HCT116 (cell line): Measurements from ENCODE around the gene CTDNEP1. TPM values are rescaled to one million over a fixed set of nuclear protein-coding genes. Genes with fewer than 3 reads are reported as not detected.

Experiments used
- ATAC-seq: fragments of 200-7000 bp; cut with Tn5 transposase; 2 replicates; pipeline ENCODE4 v1.9.1; 2020; ENCODE audit warnings: mild to moderate bottlenecking, moderate library complexity
- BruUV-seq: library from RNA; stranded (reverse); fragments of 400-500 nt; replicated peaks from 2 replicates; lab custom pipeline; 2021; lab: Mats Ljungman, UMichigan
- CTCF ChIA-PET: fragments of 300-600 bp; sonication (Branson Sonifier 250); formaldehyde crosslinking; loops from one replicate; lab custom pipeline; 2021; ENCODE audit warnings: antibody characterized with exemption; lab: Charles Lee
- POLR2A ChIA-PET: fragments of 300-600, 350-600 bp; sonication (Branson Sonifier 250); formaldehyde crosslinking; loops from one replicate; lab custom pipeline; 2021; ENCODE audit warnings: antibody characterized with exemption; lab: Charles Lee
- RAD21 ChIA-PET, 2 experiments: fragments of 300-600 bp; sonication (Branson Sonifier 250); formaldehyde crosslinking; loops; one replicate each; lab custom pipeline; 2023; ENCODE audit warnings: low total read pairs in 2 of 2; ENCODE audit not compliant: uncharacterized antibody in 2 of 2, unreplicated experiment in 2 of 2, low non-redundant PET in 1 of 2; lab: Charles Lee
- DNase-seq: peaks from one replicate; pipeline ENCODE4 v3.0.0-alpha.2; 2010; ENCODE audit warnings: low read depth, low spot score
- H2AFZ ChIP-seq: fragments of 200-600 bp; shearing (Covaris generic), sonication (generic); 2 replicates; pipeline ENCODE4 v1.6.1; 2017; ENCODE audit warnings: low read depth, mixed run types, mixed read lengths, antibody characterized with exemption, low read length; ENCODE audit not compliant: poor library complexity, severe bottlenecking
- H3K27ac ChIP-seq: 2 replicates; pipeline ENCODE4 v1.5.1; 2012; ENCODE audit warnings: low read depth, low read length
- H3K27me3 ChIP-seq: fragments of 200-600 bp; sonication (generic); 2 replicates; pipeline ENCODE4 v1.6.1; 2016; ENCODE audit warnings: mixed run types, low read length, mixed read lengths; ENCODE audit not compliant: insufficient read depth
- H3K36me3 ChIP-seq, 2 experiments: fragments of 200-500 bp in 1 of 2; fragments of 200-600 bp in 1 of 2; sonication (Bioruptor generic) in 1 of 2; sonication (generic) in 1 of 2; 2 replicates each; pipeline versions ENCODE4 v1.5.1 to v1.6.1; 2014 to 2016; ENCODE audit warnings: low read length in 2 of 2, inconsistent platforms in 1 of 2, mixed read lengths in 1 of 2, mixed run types in 1 of 2; ENCODE audit not compliant: insufficient read depth in 2 of 2, control insufficient read depth in 1 of 2
- H3K4me1 ChIP-seq, 2 experiments: fragments of 200-600 bp in 1 of 2; sonication (generic) in 1 of 2; 2 replicates each; pipeline versions ENCODE4 v1.5.1 to v1.6.1; 2012 to 2017; ENCODE audit warnings: low read length in 2 of 2, inconsistent platforms in 1 of 2, mild to moderate bottlenecking in 1 of 2, mixed read lengths in 1 of 2, mixed run types in 1 of 2, moderate library complexity in 1 of 2; ENCODE audit not compliant: insufficient read depth in 2 of 2, control insufficient read depth in 1 of 2
- H3K4me2 ChIP-seq: fragments of 200-600 bp; sonication (generic); 2 replicates; pipeline ENCODE4 v1.6.1; 2017; ENCODE audit warnings: mixed run types, low read length, mixed read lengths
- H3K4me3 ChIP-seq, 2 experiments: fragments of 200-600 bp in 1 of 2; sonication (generic) in 1 of 2; replicated peaks in 1 of 2; 2 replicates each; pipeline ENCODE4 v1.5.1; 2011 to 2016; ENCODE audit warnings: low read length in 2 of 2, control low read depth in 1 of 2, low read depth in 1 of 2, mild to moderate bottlenecking in 1 of 2, mixed read lengths in 1 of 2, mixed run types in 1 of 2
- H3K79me2 ChIP-seq: fragments of 200-600 bp; sonication (generic); 2 replicates; pipeline ENCODE4 v1.6.1; 2017; ENCODE audit warnings: mild to moderate bottlenecking, mixed run types, low read length, moderate library complexity, mixed read lengths; ENCODE audit not compliant: insufficient read depth
- H3K9ac ChIP-seq: fragments of 200-600 bp; sonication (generic); 2 replicates; pipeline ENCODE4 v1.6.1; 2016; ENCODE audit warnings: low read length, mixed read lengths
- H3K9me2 ChIP-seq: fragments of 200-600 bp; sonication (generic), shearing (Covaris generic); 2 replicates; pipeline ENCODE4 v1.6.1; 2017; ENCODE audit warnings: mixed run types, mild to moderate bottlenecking, moderate library complexity; ENCODE audit not compliant: insufficient read depth
- H3K9me3 ChIP-seq, 2 experiments: fragments of 200-500 bp in 1 of 2; fragments of 200-600 bp in 1 of 2; sonication (Bioruptor generic) in 1 of 2; sonication (generic) in 1 of 2; 2 replicates each; pipeline ENCODE4 v1.6.1; 2014 to 2017; ENCODE audit warnings: low read length in 2 of 2, mixed read lengths in 2 of 2, inconsistent platforms in 1 of 2, low read depth in 1 of 2, mild to moderate bottlenecking in 1 of 2, mixed run types in 1 of 2, moderate library complexity in 1 of 2; ENCODE audit not compliant: control insufficient read depth in 1 of 2, insufficient read depth in 1 of 2
- H4K20me1 ChIP-seq: fragments of 200-600 bp; sonication (generic), shearing (Covaris generic); 2 replicates; pipeline ENCODE4 v1.6.1; 2017; ENCODE audit warnings: mixed run types, mild to moderate bottlenecking, moderate library complexity; ENCODE audit not compliant: insufficient read depth
- EGR1 ChIP-seq: IDR thresholded peaks from 2 replicates; pipeline ENCODE4 v1.6.1; 2012; ENCODE audit warnings: low read depth
- EZH2 ChIP-seq: fragments of 200-600 bp; sonication (generic); IDR thresholded peaks from 2 replicates; pipeline ENCODE4 v1.6.1; 2017; ENCODE audit warnings: antibody characterized with exemption, mixed run types
- JUND ChIP-seq: IDR thresholded peaks from 2 replicates; pipeline ENCODE4 v1.6.1; 2012
- POLR2AphosphoS5 ChIP-seq: IDR thresholded peaks from 2 replicates; pipeline ENCODE4 v1.6.1; 2011; ENCODE audit warnings: mild to moderate bottlenecking, low read depth, low read length, moderate library complexity
- SIN3A ChIP-seq: IDR thresholded peaks from 2 replicates; pipeline ENCODE4 v1.6.1; 2012; ENCODE audit warnings: low read depth
- SRF ChIP-seq: IDR thresholded peaks from 2 replicates; pipeline ENCODE4 v1.6.1; 2012; ENCODE audit warnings: low read depth
- ZNF274 ChIP-seq: fragments of 200-500 bp; sonication (Bioruptor generic); IDR thresholded peaks from 2 replicates; pipeline ENCODE4 v1.6.1; 2014; ENCODE audit warnings: mild to moderate bottlenecking, low read depth, low read length, inconsistent platforms
- intact Hi-C: fragments of 100-400 bp; cut with micrococcal nuclease; formaldehyde crosslinking; loops from 2 replicates; pipeline ENCODE4 v1.10.0; 2022
- total RNA-seq: library from RNA; stranded (reverse); gene quantifications from one replicate; pipeline ENCODE4 v1.2.1, GENCODE V29; 2021; ENCODE audit not compliant: unreplicated experiment

CTDNEP1 gene
- total RNA-seq, 1 experiment from 2014 or later, result 143 TPM

- ATAC-seq (no peak), DNase-seq (no peak)
- Histone ChIP-seq H3K27ac (peak overlapping the region; percentile 20; the same call in 1 of the 2 replicates), H3K4me2 (no peak overlapping the region), H3K27me3 (no peaks in the 10 kb centered on the region), H3K4me3 (no peak overlapping the region), H2AFZ (no peak overlapping the region)
- intact Hi-C loops, result no loop called here
- TSS peak; percentile 36 for BruUV-seq
- CTCF ChIA-PET, result interaction anchor here (2.8 kb wide), 1 partner anchor 107 kb away, joined by 10 read pairs; the partner anchor contains the start of gene NEURL4
- TF ChIP-seq SIN3A, result peak; percentile 37; the same call in 1 of the 2 replicates
- TF ChIP-seq EZH2, result no peak
- TF ChIP-seq SRF, result no peak
- TF ChIP-seq EGR1, result no peak
- TF ChIP-seq POLR2AphosphoS5, result peak; percentile 21; the same call in 1 of the 2 replicates
- no peak for TF ChIP-seq ZNF274
- TF ChIP-seq JUND, result peak; percentile 19; the same call in 1 of the 2 replicates
- TF ChIP-seq, all 23 proteins: peak for 3
- RAD21 ChIA-PET, result no interaction called here
- Histone ChIP-seq H3K79me2 (peaks cover 30% of the 10 kb centered on the region), H3K9ac (no peak overlapping the region), H3K36me3 (peaks cover 34 to 49% of the 10 kb centered on the region in 2 experiments; a peak in 3 of 4 replicates), H3K9me3 (no peaks in the 10 kb centered on the region), H3K4me1 (peaks cover 7 to 34% of the 10 kb centered on the region in 2 experiments; a peak in 3 of 4 replicates), H4K20me1 (no peaks in the 10 kb centered on the region), H3K9me2 (no peaks in the 10 kb centered on the region)
- POLR2A ChIA-PET, result interaction anchor here (1.4 to 1.6 kb wide), 3 partner anchors 12 to 176 kb away, joined by 3 read pairs; partner anchors contain the start of gene DVL2
Observed at GRCh38 chr17:7222093-7222971, 29.2 kb downstream of the CTDNEP1 start.
